Erythroblast (primary cell): ENCODE data around the gene PEAR1.

Source experiments
- DNase-seq, 2 experiments: peaks; one replicate each; lab custom pipeline; 2025; lab: John Stamatoyannopoulos, UW
- GATA1 ChIP-seq: IDR thresholded peaks from 2 replicates; pipeline ENCODE4 v1.6.1; 2011; ENCODE audit warnings: low read depth, mild to moderate bottlenecking, control low read depth, low read length, moderate library complexity
- POLR2A ChIP-seq: IDR thresholded peaks from 2 replicates; pipeline ENCODE4 v1.6.1; 2011; ENCODE audit warnings: mild to moderate bottlenecking, low read length

Gene PEAR1

GRCh38 chr1:156853761-156854160, 39.8 kb upstream of the PEAR1 start:
- no peak for DNase-seq
- TF ChIP-seq POLR2A (no peak), GATA1 (no peak)

GRCh38 chr1:156854634-156855033, 38.9 kb upstream of the PEAR1 start:
- no peak for TF ChIP-seq GATA1
- no peak for TF ChIP-seq POLR2A
- no peak for DNase-seq

- no peak for TF ChIP-seq GATA1
- no peak for TF ChIP-seq POLR2A
These were observed 37.2 kb upstream of the PEAR1 start for GRCh38 chr1:156856282-156856785.

DNA sequence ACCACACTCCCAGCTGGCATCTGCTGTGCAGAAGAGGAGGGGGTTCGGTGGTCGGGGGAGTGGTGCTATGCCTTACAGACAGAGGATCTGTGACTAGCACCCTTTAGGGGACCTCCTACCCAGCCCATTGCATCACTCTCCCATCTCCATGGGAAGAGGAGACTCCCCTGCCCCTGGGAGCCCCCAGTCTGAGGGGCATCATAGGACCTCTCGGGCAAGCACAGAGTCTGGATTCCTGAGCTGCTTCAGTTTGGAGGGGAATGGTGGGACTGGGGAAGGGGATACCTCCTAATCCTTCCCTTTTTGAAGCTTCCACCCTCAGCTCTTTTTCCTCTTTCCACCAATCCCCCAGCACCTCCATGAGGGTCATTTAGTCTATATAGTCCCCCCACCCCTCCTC, 36.0 kb upstream of the PEAR1 start:
- DNase-seq = no peak
- TF ChIP-seq GATA1 (no peak), POLR2A (no peak)

More at GRCh38 chr1:156856282-156856785, 37.2 kb upstream of the PEAR1 start:
- no peak for DNase-seq

- DNase-seq = peak in 1 of 2 experiments; percentile 37
- no peak for TF ChIP-seq POLR2A
- no peak for TF ChIP-seq GATA1
These were observed 35.0 kb upstream of the PEAR1 start for GRCh38 chr1:156858555-156858956.

- peak in 1 of 2 experiments; percentile 37 for DNase-seq
- no peak for TF ChIP-seq GATA1
- TF ChIP-seq POLR2A = no peak
These were observed 34.5 kb upstream of the PEAR1 start, which contains the start of gene INSRR for GRCh38 chr1:156858959-156859522. Gene INSRR (minus strand): TSS chr1:156859117. CDS start chr1:156858621, 496 bp downstream.

DNA sequence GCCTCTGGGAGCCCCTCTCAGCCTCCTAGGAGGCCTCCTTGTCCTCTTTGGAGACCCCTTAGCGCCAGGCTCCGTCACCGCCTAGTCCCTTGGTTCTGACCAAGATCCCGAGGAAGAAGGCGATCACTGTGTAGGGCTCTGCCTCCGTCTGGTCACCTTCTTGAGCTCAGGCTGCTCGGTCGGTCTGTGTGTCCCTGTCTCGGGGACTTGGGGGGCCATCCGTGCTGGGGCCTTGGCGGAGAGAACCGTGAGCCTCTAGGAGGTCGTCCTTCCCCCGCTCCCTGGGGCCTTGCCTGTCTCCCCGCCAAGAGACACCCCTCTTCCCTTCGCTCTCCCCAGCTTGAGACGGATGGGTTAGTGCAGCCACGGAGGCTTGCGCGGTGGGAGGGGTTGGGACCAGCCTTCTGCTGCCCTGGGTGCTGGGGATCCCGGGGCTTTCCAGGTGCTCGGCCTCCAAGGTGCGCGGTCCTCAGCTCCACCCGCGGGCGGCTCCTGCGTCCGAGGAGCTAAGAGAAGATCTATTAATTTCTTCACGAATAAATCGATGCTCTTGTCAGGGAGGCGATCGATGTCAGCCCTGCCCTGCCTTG, 33.9 kb upstream of the PEAR1 start:
- DNase-seq = peak; percentile 30 to 40
- TF ChIP-seq GATA1 (no peak), POLR2A (no peak)

DNA sequence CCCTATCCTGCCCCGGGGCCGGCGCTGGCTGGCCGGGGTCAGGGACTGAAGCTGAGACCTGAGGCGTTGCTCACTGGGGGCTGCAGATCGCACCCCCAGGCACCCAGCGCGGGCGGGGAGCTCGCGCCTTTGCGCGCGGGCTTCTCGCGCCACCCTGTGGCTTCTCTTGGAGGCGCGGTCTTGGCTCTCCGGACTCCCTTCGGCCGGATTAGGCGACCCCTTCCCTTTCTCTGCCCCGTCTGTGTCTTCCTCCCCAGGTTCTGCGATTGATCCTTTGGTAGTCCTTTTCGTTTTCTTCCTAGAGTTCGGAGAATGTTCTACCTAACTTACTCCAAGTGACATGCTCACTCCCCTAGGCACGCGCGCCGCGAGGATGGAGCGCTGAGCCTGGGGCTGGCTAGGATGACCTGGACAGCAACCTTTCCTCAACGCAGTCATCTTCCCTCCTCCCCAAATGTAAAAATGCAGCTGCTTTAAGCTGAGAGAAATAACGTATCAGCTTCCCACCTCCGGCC, 33.3 kb upstream of the PEAR1 start:
- TF ChIP-seq GATA1 (no peak), POLR2A (no peak)
- peak; percentile 56 to 69 for DNase-seq

- TF ChIP-seq GATA1 (no peak), POLR2A (no peak)
- DNase-seq = peak; percentile 41 to 46
These were observed 32.7 kb upstream of the PEAR1 start, which contains the start of gene NTRK1 for GRCh38 chr1:156860628-156861423. Gene NTRK1 (plus strand): TSS chr1:156860865. CDS start chr1:156860935, 70 bp downstream.

DNA sequence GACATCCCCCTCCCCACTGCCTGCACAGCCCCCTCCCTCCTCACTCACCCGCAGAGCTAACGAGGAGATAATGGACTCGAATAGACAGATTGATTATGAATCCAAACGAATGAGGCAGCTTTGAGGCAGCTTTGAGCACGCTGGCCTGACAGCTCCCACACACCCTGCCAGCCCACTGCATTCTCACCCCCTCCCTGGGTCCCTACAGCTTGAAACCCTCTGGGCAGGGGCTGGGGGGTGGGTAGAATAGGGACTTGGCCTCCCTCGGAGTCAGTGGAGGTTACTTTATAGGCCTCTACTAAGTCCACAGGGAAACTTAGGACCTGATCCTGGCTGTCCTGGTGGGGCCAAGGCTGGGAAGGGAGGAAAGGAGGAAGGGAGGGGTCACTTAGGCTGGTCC, 30.9 kb upstream of the PEAR1 start:
- TF ChIP-seq POLR2A (no peak), GATA1 (no peak)

DNA sequence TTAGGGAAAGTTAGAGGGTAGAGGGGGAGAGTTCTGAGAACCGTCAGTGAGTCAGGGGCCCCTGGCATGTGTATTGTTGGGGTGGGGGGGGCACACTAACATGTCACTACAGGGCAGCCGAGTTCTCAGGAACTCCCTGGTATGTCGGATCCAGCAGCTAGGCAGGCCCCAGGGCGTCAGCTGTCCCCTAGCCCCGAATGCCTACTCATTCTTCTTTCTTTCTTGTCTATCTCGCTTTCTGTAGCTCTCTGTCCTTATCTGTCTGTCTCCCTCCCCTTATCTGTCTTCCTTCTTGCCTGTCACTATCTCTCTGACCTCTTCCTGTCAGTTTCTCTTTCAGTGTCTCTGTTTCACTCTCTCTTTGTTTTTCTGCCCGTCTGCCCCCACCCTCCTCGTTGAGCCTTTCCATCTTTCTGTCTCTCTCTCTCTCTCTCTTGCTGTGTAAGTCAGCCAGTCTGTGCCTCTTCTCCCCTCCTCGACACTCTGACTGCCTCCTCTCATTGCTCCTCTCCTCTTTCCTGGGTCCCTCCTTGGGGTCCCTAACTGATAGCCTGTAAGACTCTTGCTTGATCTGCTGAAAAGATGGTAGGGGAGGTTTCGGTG, 30.4 kb upstream of the PEAR1 start:
- DNase-seq = peak; percentile 65 to 83
- TF ChIP-seq GATA1 (no peak), POLR2A (no peak)

More for the DNA sequence above, 30.9 kb upstream of the PEAR1 start:
- DNase-seq = no peak

DNA sequence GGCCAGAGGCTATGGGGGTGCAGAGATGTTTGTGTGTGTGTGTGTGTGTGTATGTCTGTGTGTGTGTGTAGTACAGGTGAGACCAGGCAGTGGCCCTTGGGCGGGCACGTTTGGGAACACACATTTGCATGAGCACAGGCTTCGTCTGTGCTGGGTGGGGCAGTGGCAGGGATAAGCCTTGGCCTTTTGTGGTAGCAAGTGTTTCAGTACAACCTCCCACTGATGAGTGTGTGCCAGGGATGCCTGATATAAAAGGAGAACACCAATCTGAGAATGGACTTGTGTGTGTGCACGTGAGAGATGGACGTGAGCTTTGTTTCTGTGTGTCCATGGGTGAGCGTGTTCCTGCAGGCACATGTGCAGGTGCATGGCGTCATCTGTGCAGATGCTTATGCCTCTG, 29.9 kb upstream of the PEAR1 start:
- TF ChIP-seq GATA1 (no peak), POLR2A (no peak)
- peak in 1 of 2 experiments; percentile 33 for DNase-seq

- no peak for DNase-seq
- TF ChIP-seq GATA1 = no peak
- no peak for TF ChIP-seq POLR2A
These were observed 28.7 kb upstream of the PEAR1 start for GRCh38 chr1:156864796-156865195.
